CD14-positive monocyte (primary cell): ENCODE data around the gene MRPL14. TPM values are rescaled to one million over a fixed set of nuclear protein-coding genes. Genes with fewer than 3 reads are reported as not detected.

Experiments
- DNase-seq, 3 donors: peaks; one replicate each; pipeline ENCODE4 v3.0.0-alpha.2; 2011 to 2022
- H2AFZ ChIP-seq: 2 replicates; pipeline ENCODE4 v1.6.0; 2012; ENCODE audit warnings: mild to moderate bottlenecking, low read depth, low read length, inconsistent platforms; ENCODE audit not compliant: insufficient read depth, poor library complexity, severe bottlenecking
- H3K27ac ChIP-seq, 2 donors: 1 replicate in 1 of 2; 2 replicates in 1 of 2; pipeline ENCODE4 v1.5.1; 2012 to 2013; ENCODE audit warnings: low read length in 2 of 2, control low read depth in 1 of 2, inconsistent platforms in 1 of 2, low read depth in 1 of 2, mild to moderate bottlenecking in 1 of 2
- H3K27me3 ChIP-seq, 2 donors: one replicate each; pipeline versions ENCODE4 v1.6.0 to v1.6.1; 2011 to 2013; ENCODE audit warnings: low read length in 2 of 2; ENCODE audit not compliant: control insufficient read depth in 2 of 2, insufficient read depth in 2 of 2
- H3K36me3 ChIP-seq, 2 donors: replicated peaks in 1 of 2; 1 replicate in 1 of 2; 2 replicates in 1 of 2; pipeline versions ENCODE4 v1.5.1 to v1.6.1; 2012 to 2013; ENCODE audit warnings: low read length in 2 of 2, control low read depth in 1 of 2, inconsistent platforms in 1 of 2, mild to moderate bottlenecking in 1 of 2; ENCODE audit not compliant: insufficient read depth in 2 of 2, control insufficient read depth in 1 of 2
- H3K4me1 ChIP-seq, 2 donors: 1 replicate in 1 of 2; 2 replicates in 1 of 2; pipeline versions ENCODE4 v1.5.1 to v1.6.1; 2012 to 2013; ENCODE audit warnings: low read length in 2 of 2, control low read depth in 1 of 2, inconsistent platforms in 1 of 2, mild to moderate bottlenecking in 1 of 2, moderate library complexity in 1 of 2; ENCODE audit not compliant: insufficient read depth in 2 of 2, control insufficient read depth in 1 of 2
- H3K4me2 ChIP-seq: replicated peaks from 2 replicates; pipeline ENCODE3; 2012; ENCODE audit warnings: low read length, moderate library complexity, mild to moderate bottlenecking; ENCODE audit not compliant: poor library complexity, severe bottlenecking; ENCODE audit errors: extremely low read depth
- H3K4me3 ChIP-seq, 3 experiments: fragments of 200-600 bp in 1 of 3; sonication (generic) in 1 of 3; replicated peaks in 1 of 3; 1 replicate in 2 of 3; 2 replicates in 1 of 3; pipeline ENCODE4 v1.5.1; 2011 to 2013; ENCODE audit warnings: low read length in 3 of 3, mild to moderate bottlenecking in 3 of 3, control low read depth in 2 of 3, low read depth in 2 of 3, inconsistent platforms in 1 of 3, moderate library complexity in 1 of 3
- H3K79me2 ChIP-seq: 2 replicates; pipeline ENCODE4 v1.6.0; 2012; ENCODE audit warnings: mild to moderate bottlenecking, control low read depth, inconsistent platforms, low read length, moderate library complexity; ENCODE audit not compliant: insufficient read depth
- H3K9ac ChIP-seq: 2 replicates; pipeline ENCODE4 v1.6.0; 2017; ENCODE audit warnings: low read length, mild to moderate bottlenecking; ENCODE audit not compliant: insufficient read depth, poor library complexity, severe bottlenecking
- H3K9me3 ChIP-seq, 2 donors: replicated peaks in 1 of 2; 1 replicate in 1 of 2; 2 replicates in 1 of 2; pipeline versions ENCODE4 v1.5.1 to v1.6.1; 2012 to 2013; ENCODE audit warnings: low read length in 2 of 2, control low read depth in 1 of 2; ENCODE audit not compliant: control insufficient read depth in 1 of 2, insufficient read depth in 1 of 2
- H4K20me1 ChIP-seq: 2 replicates; pipeline ENCODE4 v1.6.0; 2012; ENCODE audit warnings: mild to moderate bottlenecking, low read length, control low read depth, moderate library complexity; ENCODE audit not compliant: insufficient read depth
- H3K27ac Mint-ChIP-seq, 7 donors: one replicate each; pipeline ENCODE4 v1.8.0; 2020; ENCODE audit warnings: mild to moderate bottlenecking in 7 of 7, mixed read lengths in 7 of 7, moderate library complexity in 6 of 7, inconsistent platforms in 2 of 7
- H3K27me3 Mint-ChIP-seq, 3 donors: one replicate each; pipeline ENCODE4 v1.8.0; 2021 to 2022; ENCODE audit warnings: low read depth in 3 of 3, mild to moderate bottlenecking in 3 of 3, mixed read lengths in 3 of 3, moderate library complexity in 3 of 3, inconsistent platforms in 1 of 3
- H3K36me3 Mint-ChIP-seq, 2 donors: one replicate each; pipeline ENCODE4 v1.8.0; 2020; ENCODE audit warnings: mixed read lengths in 2 of 2, inconsistent platforms in 1 of 2, mild to moderate bottlenecking in 1 of 2
- H3K4me1 Mint-ChIP-seq: one replicate; pipeline ENCODE4 v1.8.0; 2020; ENCODE audit warnings: mild to moderate bottlenecking, mixed read lengths
- H3K4me3 Mint-ChIP-seq, 2 donors: one replicate each; pipeline ENCODE4 v1.8.0; 2020; ENCODE audit warnings: mild to moderate bottlenecking in 2 of 2, mixed read lengths in 2 of 2, moderate library complexity in 1 of 2
- H3K9me3 Mint-ChIP-seq, 7 donors: one replicate each; pipeline ENCODE4 v1.8.0; 2020 to 2022; ENCODE audit warnings: mixed read lengths in 7 of 7, mild to moderate bottlenecking in 6 of 7, moderate library complexity in 6 of 7, inconsistent platforms in 2 of 7
- WGBS: methylation state at CpG from one replicate; pipeline ENCODE4 v1.1.5; 2013; ENCODE audit warnings: missing lambda C conversion rate; ENCODE audit not compliant: insufficient coverage; 5-methylcytosine and 5-hydroxymethylcytosine counted together
- intact Hi-C, 2 donors: fragments of 100-400 bp; cut with micrococcal nuclease; formaldehyde crosslinking; loops; one replicate each; pipeline versions ENCODE4 v1.15.0 to v1.15.1; 2023
- polyA plus RNA-seq, 3 donors: library from polyadenylated mRNA; depleted of rRNA in 1 of 3; unstranded in 2 of 3; stranded (reverse) in 1 of 3; fragments of 300-500 nt in 2 of 3; fragments of >200 nt in 1 of 3; fragmentation: Illumina TruSeq in 2 of 3; gene quantifications; 1 replicate in 2 of 3; 2 replicates in 1 of 3; pipeline ENCODE4 v1.2.3, GENCODE V29; 2012 to 2021
- TF ChIP-seq, protein P1 (sequence below): fragments of 200-600 bp; IDR thresholded peaks from one replicate; pipeline ENCODE4 v1.8.0; 2022; ENCODE audit warnings: antibody characterized with exemption, mild to moderate bottlenecking

Gene MRPL14
- polyA plus RNA-seq, 3 donors = 18.5 to 91.5 (median 78.2) TPM

DNA sequence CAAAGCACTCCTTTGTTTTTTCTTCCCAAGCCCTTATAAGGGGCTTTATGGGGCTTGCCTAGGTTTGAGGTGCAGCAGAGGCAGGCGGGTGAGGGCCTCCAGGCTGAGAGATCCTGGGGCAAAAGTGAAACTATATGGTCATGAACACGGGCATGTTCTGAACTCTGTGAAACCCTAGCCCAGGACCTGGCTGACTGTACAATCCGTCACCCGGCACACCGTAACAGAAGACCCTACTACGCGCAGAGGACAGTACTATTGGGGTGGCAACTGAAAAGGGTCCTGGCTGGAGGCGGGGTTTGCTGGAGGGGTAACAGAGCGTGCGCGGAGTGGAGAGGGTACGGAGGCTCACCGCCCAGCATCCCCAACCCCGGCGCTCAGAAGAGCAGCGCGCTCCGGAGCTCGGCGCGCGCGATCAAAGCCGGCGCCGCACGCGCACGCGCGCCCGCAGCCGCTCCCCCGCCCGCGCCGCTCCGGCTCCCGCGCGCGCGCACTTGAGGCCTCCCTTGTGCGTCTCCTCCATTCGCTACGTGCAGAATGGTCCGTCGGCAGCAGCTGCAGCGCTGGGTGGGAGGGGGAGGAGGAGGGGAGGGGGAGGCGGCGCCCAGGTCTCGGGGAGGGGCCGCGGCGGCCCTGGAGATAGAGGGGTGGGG lies 54.2 kb downstream of the MRPL14 start:
- Histone ChIP-seq H3K9me3 (no peaks in the 10 kb centered on the region), H2AFZ (peak overlapping the region; percentile 43), H3K4me1 (peaks cover 17 to 29% of the 10 kb centered on the region in 2 donors), H4K20me1 (no peaks in the 10 kb centered on the region), H3K4me2 (peak overlapping the region; percentile 79), H3K27ac (peak overlapping the region; percentile 8 to 54), H3K9ac (peak overlapping the region; percentile 57), H3K79me2 (no peaks in the 10 kb centered on the region), H3K4me3 (peak overlapping the region; percentile 42 to 68 (median 43)), H3K27me3 (peaks cover 6 to 61% of the 10 kb centered on the region in 2 donors), H3K36me3 (no peaks in the 10 kb centered on the region)
- Mint-ChIP-seq H3K9me3 (peaks cover 0 to 7% (median 0%) of the 10 kb centered on the region in 7 donors), H3K4me3 (peak overlapping the region; percentile 90 to 96), H3K27me3 (peaks cover 45 to 74% (median 64%) of the 10 kb centered on the region in 3 donors), H3K4me1 (peaks cover 28% of the 10 kb centered on the region), H3K36me3 (peaks cover 0 to 11% of the 10 kb centered on the region in 2 donors), H3K27ac (peak overlapping the region; percentile 79 to 98 (median 89))
- intact Hi-C loops = loop anchor here (2.0 to 5.0 kb wide), 3 partner anchors 14 to 61 kb away; no protein-coding TSS in a partner anchor
- WGBS = 3% methylated on average over 39 of the region's 55 CpGs
- DNase-seq = peak; percentile 69 to 80 (median 74)
- TF ChIP-seq, protein P1, sequence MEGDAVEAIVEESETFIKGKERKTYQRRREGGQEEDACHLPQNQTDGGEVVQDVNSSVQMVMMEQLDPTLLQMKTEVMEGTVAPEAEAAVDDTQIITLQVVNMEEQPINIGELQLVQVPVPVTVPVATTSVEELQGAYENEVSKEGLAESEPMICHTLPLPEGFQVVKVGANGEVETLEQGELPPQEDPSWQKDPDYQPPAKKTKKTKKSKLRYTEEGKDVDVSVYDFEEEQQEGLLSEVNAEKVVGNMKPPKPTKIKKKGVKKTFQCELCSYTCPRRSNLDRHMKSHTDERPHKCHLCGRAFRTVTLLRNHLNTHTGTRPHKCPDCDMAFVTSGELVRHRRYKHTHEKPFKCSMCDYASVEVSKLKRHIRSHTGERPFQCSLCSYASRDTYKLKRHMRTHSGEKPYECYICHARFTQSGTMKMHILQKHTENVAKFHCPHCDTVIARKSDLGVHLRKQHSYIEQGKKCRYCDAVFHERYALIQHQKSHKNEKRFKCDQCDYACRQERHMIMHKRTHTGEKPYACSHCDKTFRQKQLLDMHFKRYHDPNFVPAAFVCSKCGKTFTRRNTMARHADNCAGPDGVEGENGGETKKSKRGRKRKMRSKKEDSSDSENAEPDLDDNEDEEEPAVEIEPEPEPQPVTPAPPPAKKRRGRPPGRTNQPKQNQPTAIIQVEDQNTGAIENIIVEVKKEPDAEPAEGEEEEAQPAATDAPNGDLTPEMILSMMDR = no peak

DNA sequence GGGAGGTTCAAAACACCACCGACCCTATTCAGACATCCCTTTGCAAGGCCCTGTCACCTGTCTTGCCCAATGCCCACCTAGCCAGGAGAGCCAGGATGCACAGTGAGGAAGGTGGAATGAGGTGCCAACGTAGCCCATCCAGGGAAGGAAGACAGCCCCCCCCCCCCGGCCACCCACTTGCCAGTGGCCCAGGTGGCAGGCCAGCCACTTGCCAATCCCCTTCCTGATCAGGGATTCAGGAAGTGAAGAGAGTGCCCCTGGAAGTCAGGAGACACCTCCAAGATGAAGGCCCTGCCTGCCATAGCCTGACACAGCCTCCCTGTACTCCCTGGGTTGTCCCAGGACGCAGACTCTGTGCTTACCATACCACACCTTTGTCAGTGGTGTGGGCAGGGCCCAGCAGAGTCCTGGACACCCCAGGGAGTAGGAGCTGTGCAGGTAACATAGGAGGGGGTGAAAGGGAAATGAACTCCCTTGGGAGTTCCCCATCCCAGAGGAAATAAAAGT lies 54.7 kb downstream of the MRPL14 start:
- 80% methylated on average over 2 of the region's 4 CpGs for WGBS
- peaks cover 4 to 56% of the 10 kb centered on the region in 2 donors for H3K27me3 ChIP-seq
- no peaks in the 10 kb centered on the region for H4K20me1 ChIP-seq
- peak overlapping the region; percentile 79 for H3K4me2 ChIP-seq
- peaks cover 0 to 2% (median 0%) of the 10 kb centered on the region in 7 donors for H3K9me3 Mint-ChIP-seq
- H3K79me2 ChIP-seq = no peaks in the 10 kb centered on the region
- TF ChIP-seq, protein P1 = no peak
- H3K4me1 Mint-ChIP-seq = peaks cover 28% of the 10 kb centered on the region
- peak overlapping the region; percentile 90 to 96 for H3K4me3 Mint-ChIP-seq
- peak overlapping the region; percentile 57 for H3K9ac ChIP-seq
- no peak for DNase-seq
- no peaks in the 10 kb centered on the region for H3K9me3 ChIP-seq
- peak overlapping the region; percentile 43 for H2AFZ ChIP-seq
- peak overlapping the region in 1 of 2 donors; percentile 54 for H3K27ac ChIP-seq
- peak overlapping the region in 2 of 3 experiments; percentile 42 to 68 for H3K4me3 ChIP-seq
- intact Hi-C loops = loop anchor here (2.0 to 5.0 kb wide), 3 partner anchors 14 to 60 kb away; no protein-coding TSS in a partner anchor
- no peaks in the 10 kb centered on the region for H3K36me3 ChIP-seq
- H3K4me1 ChIP-seq = peaks cover 17 to 29% of the 10 kb centered on the region in 2 donors
- H3K27me3 Mint-ChIP-seq = peaks cover 42 to 71% (median 59%) of the 10 kb centered on the region in 3 donors
- H3K27ac Mint-ChIP-seq = peak overlapping the region in 5 of 7 donors; percentile 54 to 98 (median 89)
- peaks cover 0 to 7% of the 10 kb centered on the region in 2 donors for H3K36me3 Mint-ChIP-seq
